T-helper 9 cell (primary cell): ENCODE results near the gene LEMD3.
"Not testable (repeated sequence)": the region's sequence is repeated elsewhere in the genome, so short reads cannot be mapped to it uniquely, and the experiment has no call there.

ENCODE experiments used
- DNase-seq: peaks from one replicate; pipeline ENCODE4 v3.0.0-alpha.2; 2020

Gene LEMD3

DNA sequence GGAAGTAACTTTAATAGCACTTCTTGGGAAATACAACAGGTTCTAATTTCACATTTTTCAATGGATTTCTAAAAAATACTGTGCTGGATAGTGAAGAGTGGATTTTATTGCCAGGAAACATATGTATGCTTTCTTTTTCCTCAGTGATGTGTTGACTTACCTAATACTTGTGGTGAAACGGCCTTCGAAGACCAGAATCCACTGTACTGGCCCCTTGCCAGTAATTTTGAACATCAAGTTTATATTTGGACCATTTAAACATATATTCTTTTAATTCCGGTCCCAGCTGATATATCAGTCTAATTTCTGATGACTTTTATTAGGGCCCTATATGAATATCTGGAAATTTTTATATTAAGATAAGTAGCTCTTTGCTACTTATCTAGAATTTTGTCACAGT lies 110.9 kb downstream of the LEMD3 start:
- no peak for DNase-seq

- no peak for DNase-seq
Observed at GRCh38 chr12:65282840-65283239, 113.5 kb downstream of the LEMD3 start.

- DNase-seq, result not testable (repeated sequence)
Observed at GRCh38 chr12:65285532-65285931, 116.1 kb downstream of the LEMD3 start.

- no peak for DNase-seq
Observed at GRCh38 chr12:65287426-65287825, 118.0 kb downstream of the LEMD3 start.

- DNase-seq, result no peak
Observed at GRCh38 chr12:65292241-65292640, 122.9 kb downstream of the LEMD3 start.

DNA sequence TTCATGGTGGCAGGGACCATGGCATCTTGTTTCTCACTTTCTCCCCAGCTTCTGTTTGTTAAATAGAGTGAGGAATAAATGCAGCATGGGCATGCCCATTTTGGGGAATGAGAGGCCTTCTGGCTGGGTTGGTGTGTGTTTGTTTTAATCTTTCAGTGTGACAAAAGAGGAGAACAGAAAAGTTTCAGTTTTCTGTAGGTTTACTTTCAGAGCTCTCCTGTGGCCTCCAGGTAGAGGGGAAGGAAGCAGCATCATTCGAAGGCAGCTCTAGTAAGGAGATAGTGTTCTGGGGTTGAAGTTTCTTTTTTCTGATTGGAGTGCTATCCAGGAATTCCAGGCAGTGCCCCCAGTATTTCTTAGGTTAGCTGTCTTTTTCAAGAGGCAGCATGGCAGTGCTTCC lies 124.4 kb downstream of the LEMD3 start:
- no peak for DNase-seq

GRCh38 chr12:65294641-65295262 lies 125.4 kb downstream of the LEMD3 start:
- DNase-seq, result no peak

GRCh38 chr12:65296508-65297265 lies 127.3 kb downstream of the LEMD3 start:
- DNase-seq, result no peak
